ENCODE data around the gene OR2Y1. TPM values are rescaled to one million over a fixed set of nuclear protein-coding genes. Genes with fewer than 3 reads are reported as not detected.
A peak's percentile ranks its signal among the peaks of the same experiment; 100 is the strongest.
"Not testable (repeated sequence)": the region's sequence is repeated elsewhere in the genome, so short reads cannot be mapped to it uniquely, and the experiment has no call there.

OR2Y1 gene
- not detected in 2 replicates for total RNA-seq

- ChIA-PET CTCF (no interaction called here), POLR2A (no interaction called here)
- no peaks in the 10 kb centered on the region for H3K36me3 Mint-ChIP-seq (ENCODE audit: low read depth)
- H3K27ac Mint-ChIP-seq = no peak within 1 kb of the TSS
- TF ChIP-seq CTCF (IDR thresholded peaks at IDR 0.05) = no peak
- no peaks in the 10 kb centered on the region for H3K4me1 Mint-ChIP-seq
- no peaks in the 10 kb centered on the region for H3K9me3 Mint-ChIP-seq
- ATAC-seq (ENCODE audit: low read depth) (no peak), DNase-seq (no peak)
- peaks cover 16% of the 10 kb centered on the region for H3K27me3 Mint-ChIP-seq
- intact Hi-C loops (cut with micrococcal nuclease) = no loop called here
- no peak within 1 kb of the TSS for H3K4me3 Mint-ChIP-seq
Measured at GRCh38 chr5:180739958-180740357, at the start of gene OR2Y1. Gene OR2Y1 (minus strand): TSS chr5:180740058. CDS start chr5:180740058, 0 bp downstream.

GRCh38 chr5:180788651-180789410, 49.0 kb upstream of the OR2Y1 start:
- H3K27me3 Mint-ChIP-seq; intact Hi-C loops (cut with micrococcal nuclease); H3K4me3 Mint-ChIP-seq; H3K9me3 Mint-ChIP-seq; ATAC-seq (ENCODE audit: low read depth); H3K27ac Mint-ChIP-seq; DNase-seq: not testable (repeated sequence)
- ChIA-PET POLR2A (interaction anchor here (0.6 to 1.5 kb wide), 4 partner anchors 13 to 377 kb away, joined by 3 to 5 read pairs (median 4); partner anchors contain the start of gene ZFP62), CTCF (interaction anchor here (1.1 to 1.8 kb wide), 2 partner anchors 43 to 72 kb away, joined by 5 read pairs; partner anchors contain the start of gene ZFP62)
- Mint-ChIP-seq H3K4me1 (peaks cover 17% of the 10 kb centered on the region), H3K36me3 (ENCODE audit: low read depth) (peaks cover 52% of the 10 kb centered on the region)

GRCh38 chr5:180787711-180788431, 48.0 kb upstream of the OR2Y1 start:
- intact Hi-C loops (cut with micrococcal nuclease) = no loop called here
- TF ChIP-seq CTCF (IDR thresholded peaks at IDR 0.05) = no peak

GRCh38 chr5:180786531-180787398, 46.9 kb upstream of the OR2Y1 start:
- ATAC-seq (ENCODE audit: low read depth) (no peak), DNase-seq (no peak)
- POLR2A ChIA-PET = interaction anchor here (1.2 kb wide), 1 partner anchor 24 kb away, joined by 3 read pairs; no protein-coding TSS in a partner anchor
- no peak overlapping the region for H3K4me3 Mint-ChIP-seq
- H3K36me3 Mint-ChIP-seq (ENCODE audit: low read depth) = peaks cover 35% of the 10 kb centered on the region
- CTCF ChIA-PET = interaction anchor here (0.7 to 2.7 kb wide), 3 partner anchors 77 to 82 kb away, joined by 3 to 22 read pairs (median 3); no protein-coding TSS in a partner anchor
- H3K9me3 Mint-ChIP-seq = no peaks in the 10 kb centered on the region
- intact Hi-C loops (cut with micrococcal nuclease) = no loop called here
- no peak for TF ChIP-seq CTCF (IDR thresholded peaks at IDR 0.05)
- no peaks in the 10 kb centered on the region for H3K27me3 Mint-ChIP-seq
- peaks cover 5% of the 10 kb centered on the region for H3K4me1 Mint-ChIP-seq
- H3K27ac Mint-ChIP-seq = peak overlapping the region; percentile 61

More at GRCh38 chr5:180787711-180788431, 48.0 kb upstream of the OR2Y1 start:
- Mint-ChIP-seq H3K4me3 (no peak overlapping the region), H3K27me3 (no peaks in the 10 kb centered on the region), H3K4me1 (peaks cover 7% of the 10 kb centered on the region), H3K9me3 (no peaks in the 10 kb centered on the region), H3K27ac (peak overlapping the region; percentile 10), H3K36me3 (ENCODE audit: low read depth) (peaks cover 45% of the 10 kb centered on the region)
- ChIA-PET CTCF (interaction anchor here (1.8 kb wide), 1 partner anchor 73 kb away, joined by 5 read pairs; the partner anchor contains the start of gene ZFP62), POLR2A (no interaction called here)
- no peak for DNase-seq
- no peak for ATAC-seq (ENCODE audit: low read depth)

GRCh38 chr5:180785794-180786221, 46.0 kb upstream of the OR2Y1 start:
- no peaks in the 10 kb centered on the region for H3K9me3 Mint-ChIP-seq
- H3K4me3 Mint-ChIP-seq = no peak overlapping the region
- H3K27ac Mint-ChIP-seq = peak overlapping the region; percentile 47
- CTCF ChIA-PET = interaction anchor here (0.7 to 2.7 kb wide), 4 partner anchors 47 to 83 kb away, joined by 3 to 22 read pairs (median 4); no protein-coding TSS in a partner anchor
- no peak for DNase-seq
- POLR2A ChIA-PET = interaction anchor here (1.2 kb wide), 1 partner anchor 25 kb away, joined by 3 read pairs; no protein-coding TSS in a partner anchor
- H3K4me1 Mint-ChIP-seq = peaks cover 2% of the 10 kb centered on the region
- H3K27me3 Mint-ChIP-seq = no peaks in the 10 kb centered on the region
- no peak for ATAC-seq (ENCODE audit: low read depth)
- TF ChIP-seq CTCF (IDR thresholded peaks at IDR 0.05) = no peak
- intact Hi-C loops (cut with micrococcal nuclease) = no loop called here
- peaks cover 27% of the 10 kb centered on the region for H3K36me3 Mint-ChIP-seq (ENCODE audit: low read depth)
